Prostate gland (tissue), 2 donors: ENCODE results near the gene TTBK2.

Experiments used
- POLR2AphosphoS5 ChIP-seq: sonication (generic); formaldehyde crosslinking; IDR thresholded peaks from one replicate; pipeline ENCODE4 v1.6.1; 2017; ENCODE audit warnings: antibody characterized with exemption
- TF ChIP-seq, protein P1 (sequence below), 4 experiments: fragments of 200-600 bp in 2 of 4; fragments of 450-650 bp in 2 of 4; sonication (generic) in 2 of 4; IDR thresholded peaks; 1 replicate in 3 of 4; 2 replicates in 1 of 4; pipeline ENCODE4 v1.5.1; 2016 to 2019; ENCODE audit warnings: antibody characterized with exemption in 4 of 4, mild to moderate bottlenecking in 2 of 4, moderate library complexity in 2 of 4

- TF ChIP-seq, protein P1, sequence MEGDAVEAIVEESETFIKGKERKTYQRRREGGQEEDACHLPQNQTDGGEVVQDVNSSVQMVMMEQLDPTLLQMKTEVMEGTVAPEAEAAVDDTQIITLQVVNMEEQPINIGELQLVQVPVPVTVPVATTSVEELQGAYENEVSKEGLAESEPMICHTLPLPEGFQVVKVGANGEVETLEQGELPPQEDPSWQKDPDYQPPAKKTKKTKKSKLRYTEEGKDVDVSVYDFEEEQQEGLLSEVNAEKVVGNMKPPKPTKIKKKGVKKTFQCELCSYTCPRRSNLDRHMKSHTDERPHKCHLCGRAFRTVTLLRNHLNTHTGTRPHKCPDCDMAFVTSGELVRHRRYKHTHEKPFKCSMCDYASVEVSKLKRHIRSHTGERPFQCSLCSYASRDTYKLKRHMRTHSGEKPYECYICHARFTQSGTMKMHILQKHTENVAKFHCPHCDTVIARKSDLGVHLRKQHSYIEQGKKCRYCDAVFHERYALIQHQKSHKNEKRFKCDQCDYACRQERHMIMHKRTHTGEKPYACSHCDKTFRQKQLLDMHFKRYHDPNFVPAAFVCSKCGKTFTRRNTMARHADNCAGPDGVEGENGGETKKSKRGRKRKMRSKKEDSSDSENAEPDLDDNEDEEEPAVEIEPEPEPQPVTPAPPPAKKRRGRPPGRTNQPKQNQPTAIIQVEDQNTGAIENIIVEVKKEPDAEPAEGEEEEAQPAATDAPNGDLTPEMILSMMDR (IDR thresholded peaks at IDR 0.05) = no peak
- no peak for TF ChIP-seq POLR2AphosphoS5
These were observed 201.5 kb downstream of the TTBK2 start for GRCh38 chr15:42719043-42719442.
